Neural progenitor cell (in vitro differentiated cells): Measurements from ENCODE around the gene CMC1. TPM values are rescaled to one million over a fixed set of nuclear protein-coding genes. Genes with fewer than 3 reads are reported as not detected.
A peak's percentile ranks its signal among the peaks of the same experiment; 100 is the strongest.

Experiments
- DNase-seq: peaks from one replicate; pipeline ENCODE4 v3.0.0-alpha.2; 2016; ENCODE audit warnings: low spot score
- H2AFZ ChIP-seq: fragments of 200-600 bp; sonication (generic); replicated peaks from 2 replicates; pipeline ENCODE4 v1.6.1; 2016; ENCODE audit warnings: antibody characterized with exemption
- H3F3A ChIP-seq: fragments of 200-600 bp; sonication (generic); 2 replicates; pipeline ENCODE4 v1.6.1; 2016; ENCODE audit warnings: antibody characterized with exemption, low read depth
- H3K27ac ChIP-seq: fragments of 200-600 bp; sonication (generic); 2 replicates; pipeline ENCODE4 v1.5.1; 2016; ENCODE audit warnings: mild to moderate bottlenecking
- H3K27me3 ChIP-seq: fragments of 200-600 bp; sonication (generic); 2 replicates; pipeline ENCODE4 v1.6.1; 2016; ENCODE audit warnings: mild to moderate bottlenecking, moderate library complexity
- H3K36me3 ChIP-seq: fragments of 200-600 bp; sonication (generic); 2 replicates; pipeline ENCODE4 v1.5.1; 2016
- H3K4me1 ChIP-seq: fragments of 200-600 bp; sonication (generic); 2 replicates; pipeline ENCODE4 v1.6.1; 2016; ENCODE audit warnings: mixed run types
- H3K4me2 ChIP-seq: fragments of 200-600 bp; sonication (generic); 2 replicates; pipeline ENCODE4 v1.6.1; 2016
- H3K4me3 ChIP-seq: fragments of 200-600 bp; sonication (generic); 2 replicates; pipeline ENCODE4 v1.5.1; 2016
- H3K79me2 ChIP-seq: fragments of 200-600 bp; sonication (generic); 2 replicates; pipeline ENCODE4 v1.6.1; 2016; ENCODE audit warnings: low read depth
- H3K9ac ChIP-seq: fragments of 200-600 bp; sonication (generic); 2 replicates; pipeline ENCODE4 v1.6.1; 2016
- H3K9me3 ChIP-seq: fragments of 200-600 bp; sonication (generic); 2 replicates; pipeline ENCODE4 v1.5.1; 2016; ENCODE audit warnings: low read depth
- H4K20me1 ChIP-seq: fragments of 200-600 bp; sonication (generic); 2 replicates; pipeline ENCODE4 v1.6.1; 2016; ENCODE audit warnings: low read depth
- H3K27ac Mint-ChIP-seq: 3 replicates; pipeline ENCODE4 v1.8.0; 2021; ENCODE audit warnings: mixed read lengths
- H3K27me3 Mint-ChIP-seq: 2 replicates; pipeline ENCODE4 v1.8.0; 2022; ENCODE audit warnings: low read depth, mild to moderate bottlenecking, inconsistent platforms, moderate library complexity, mixed read lengths; ENCODE audit not compliant: insufficient read depth
- H3K36me3 Mint-ChIP-seq: 3 replicates; pipeline ENCODE4 v1.8.0; 2021; ENCODE audit warnings: mixed read lengths
- H3K4me1 Mint-ChIP-seq: 3 replicates; pipeline ENCODE4 v1.8.0; 2021; ENCODE audit warnings: mixed read lengths
- H3K4me3 Mint-ChIP-seq: 3 replicates; pipeline ENCODE4 v1.8.0; 2021; ENCODE audit warnings: mild to moderate bottlenecking, moderate library complexity, mixed read lengths
- H3K9me3 Mint-ChIP-seq: 3 replicates; pipeline ENCODE4 v1.8.0; 2020; ENCODE audit warnings: mixed read lengths
- CTCF ChIP-seq: fragments of 200-600 bp; sonication (generic); IDR thresholded peaks from 2 replicates; pipeline ENCODE4 v1.5.1; 2017; ENCODE audit warnings: antibody characterized with exemption, mild to moderate bottlenecking
- EZH2 ChIP-seq: fragments of 200-600 bp; sonication (generic); IDR thresholded peaks from 2 replicates; pipeline ENCODE4 v1.6.1; 2017; ENCODE audit warnings: antibody characterized with exemption, mild to moderate bottlenecking, moderate library complexity
- EZH2phosphoT487 ChIP-seq: fragments of 200-600 bp; sonication (generic); IDR thresholded peaks from 2 replicates; pipeline ENCODE4 v1.6.1; 2017; ENCODE audit warnings: antibody characterized with exemption
- total RNA-seq: library from RNA; depleted of rRNA; stranded (reverse); fragments of >200 nt; gene quantifications from 2 replicates; pipeline ENCODE4 v1.2.3, GENCODE V29; 2015; ENCODE audit warnings: low replicate concordance

CMC1 gene
- total RNA-seq, 1 donor from 2014 or later = 13.0 TPM

- Histone ChIP-seq H3K9me3 (no peaks in the 10 kb centered on the region), H4K20me1 (no peaks in the 10 kb centered on the region), H3K27ac (no peak overlapping the region), H3K4me2 (no peak overlapping the region), H3K4me3 (no peak overlapping the region), H3K4me1 (no peaks in the 10 kb centered on the region), H3K9ac (no peak overlapping the region), H3F3A (no peaks in the 10 kb centered on the region), H3K27me3 (no peaks in the 10 kb centered on the region), H3K79me2 (no peaks in the 10 kb centered on the region), H3K36me3 (no peaks in the 10 kb centered on the region), H2AFZ (no peak overlapping the region)
- Mint-ChIP-seq H3K4me1 (peaks cover 5% of the 10 kb centered on the region), H3K27me3 (peaks cover 2% of the 10 kb centered on the region), H3K4me3 (no peak overlapping the region), H3K27ac (no peak overlapping the region), H3K36me3 (no peaks in the 10 kb centered on the region), H3K9me3 (no peaks in the 10 kb centered on the region)
- TF ChIP-seq EZH2 = no peak
- no peak for TF ChIP-seq EZH2phosphoT487
- no peak for TF ChIP-seq CTCF
- DNase-seq = peak; percentile 3
Measured at GRCh38 chr3:28206479-28206878, 34.9 kb upstream of the CMC1 start.

- no peaks in the 10 kb centered on the region for H3K27me3 ChIP-seq
- no peak overlapping the region for H3K4me2 ChIP-seq
- Mint-ChIP-seq H3K27ac (no peak overlapping the region), H3K27me3 (peaks cover 2% of the 10 kb centered on the region), H3K4me3 (no peak overlapping the region), H3K9me3 (no peaks in the 10 kb centered on the region), H3K4me1 (peaks cover 5% of the 10 kb centered on the region), H3K36me3 (no peaks in the 10 kb centered on the region)
- H4K20me1 ChIP-seq = no peaks in the 10 kb centered on the region
- H2AFZ ChIP-seq = peak overlapping the region; percentile 48
- H3K79me2 ChIP-seq = no peaks in the 10 kb centered on the region
- no peak overlapping the region for H3K9ac ChIP-seq
- H3K27ac ChIP-seq = no peak overlapping the region
- DNase-seq = no peak
- no peaks in the 10 kb centered on the region for H3K9me3 ChIP-seq
- H3K4me3 ChIP-seq = no peak overlapping the region
- no peak for TF ChIP-seq EZH2phosphoT487
- no peak for TF ChIP-seq CTCF
- no peak for TF ChIP-seq EZH2
- H3K4me1 ChIP-seq = no peaks in the 10 kb centered on the region
- no peaks in the 10 kb centered on the region for H3F3A ChIP-seq
- no peaks in the 10 kb centered on the region for H3K36me3 ChIP-seq
Measured at GRCh38 chr3:28207000-28207733, 34.3 kb upstream of the CMC1 start.

GRCh38 chr3:28210968-28211713, 30.3 kb upstream of the CMC1 start:
- Histone ChIP-seq H3F3A (no peaks in the 10 kb centered on the region), H3K4me1 (no peaks in the 10 kb centered on the region), H3K9me3 (no peaks in the 10 kb centered on the region), H2AFZ (no peak overlapping the region), H3K4me2 (no peak overlapping the region), H3K36me3 (no peaks in the 10 kb centered on the region), H3K79me2 (no peaks in the 10 kb centered on the region), H3K9ac (no peak overlapping the region), H3K27ac (no peak overlapping the region), H4K20me1 (no peaks in the 10 kb centered on the region), H3K4me3 (no peak overlapping the region), H3K27me3 (no peaks in the 10 kb centered on the region)
- Mint-ChIP-seq H3K27ac (no peak overlapping the region), H3K4me1 (peaks cover 5% of the 10 kb centered on the region), H3K4me3 (no peak overlapping the region), H3K9me3 (no peaks in the 10 kb centered on the region), H3K36me3 (no peaks in the 10 kb centered on the region), H3K27me3 (peaks cover 2% of the 10 kb centered on the region)
- DNase-seq = no peak
- TF ChIP-seq EZH2phosphoT487 (no peak), CTCF (no peak), EZH2 (no peak)
